HepG2 (cell line): ENCODE data around the gene WNT5B. TPM values are rescaled to one million over a fixed set of nuclear protein-coding genes. Genes with fewer than 3 reads are reported as not detected.

Experiments
- ERF ChIP-seq: IDR thresholded peaks from 2 replicates; pipeline ENCODE4 v1.6.1; 2018; ENCODE audit warnings: missing biosample characterization, missing genetic modification reagents
- GTF3A ChIP-seq: sonication (generic); formaldehyde crosslinking; conservative IDR thresholded peaks from 2 replicates; pipeline ENCODE4 v1.4.0; 2020; ENCODE audit warnings: mild to moderate bottlenecking, missing genetic modification reagents
- HOXA3 ChIP-seq: sonication (generic); formaldehyde crosslinking; IDR thresholded peaks from 2 replicates; pipeline ENCODE4 v1.5.0; 2020; ENCODE audit warnings: missing genetic modification reagents
- KDM5A ChIP-seq: fragments of 200-600 bp; sonication (generic); IDR thresholded peaks from 2 replicates; pipeline ENCODE4 v1.7.0; 2018; ENCODE audit warnings: antibody characterized with exemption, mild to moderate bottlenecking, low read length, borderline replicate concordance
- MXD4 ChIP-seq: IDR thresholded peaks from 2 replicates; pipeline ENCODE4 v1.6.1; 2016; ENCODE audit warnings: mild to moderate bottlenecking, missing biosample characterization, missing genetic modification reagents
- PAF1 ChIP-seq: IDR thresholded peaks from 2 replicates; pipeline ENCODE4 v1.6.1; 2016; ENCODE audit warnings: missing genetic modification reagents, missing compliant biosample characterization
- PAX8 ChIP-seq: sonication (generic); formaldehyde crosslinking; IDR thresholded peaks from 2 replicates; pipeline ENCODE4 v1.8.0; 2022; ENCODE audit warnings: mild to moderate bottlenecking, missing genetic modification reagents, borderline replicate concordance
- RFXANK ChIP-seq: IDR thresholded peaks from 2 replicates; pipeline ENCODE4 v1.6.1; 2016
- SATB2 ChIP-seq: sonication (generic); formaldehyde crosslinking; IDR thresholded peaks from 2 replicates; pipeline ENCODE4 v1.5.0; 2020; ENCODE audit warnings: missing genetic modification reagents
- TGIF2 ChIP-seq: IDR thresholded peaks from 2 replicates; pipeline ENCODE4 v1.6.1; 2016; ENCODE audit warnings: control low read depth, missing compliant biosample characterization
- TMF1 ChIP-seq: sonication (generic); formaldehyde crosslinking; IDR thresholded peaks from 2 replicates; pipeline ENCODE4 v1.8.1; 2022; ENCODE audit warnings: low read depth, missing genetic modification reagents
- TP53 ChIP-seq: sonication (generic); formaldehyde crosslinking; conservative IDR thresholded peaks from 2 replicates; pipeline ENCODE4 v1.4.0; 2020; ENCODE audit warnings: missing genetic modification reagents
- ZBTB43 ChIP-seq: sonication (generic); formaldehyde crosslinking; conservative IDR thresholded peaks from 2 replicates; pipeline ENCODE4 v1.4.0; 2020; ENCODE audit warnings: missing genetic modification reagents
- ZKSCAN8 ChIP-seq: IDR thresholded peaks from 2 replicates; pipeline ENCODE4 v1.6.1; 2016; ENCODE audit warnings: borderline replicate concordance, missing genetic modification reagents, missing compliant biosample characterization
- ZNF138 ChIP-seq: sonication (generic); formaldehyde crosslinking; IDR thresholded peaks from 2 replicates; pipeline ENCODE4 v1.5.0; 2020; ENCODE audit warnings: mild to moderate bottlenecking, low read depth, missing genetic modification reagents
- ZNF224 ChIP-seq: sonication (generic); formaldehyde crosslinking; IDR thresholded peaks from 2 replicates; pipeline ENCODE4 v1.5.0; 2020; ENCODE audit warnings: mild to moderate bottlenecking, missing genetic modification reagents
- ZNF296 ChIP-seq: sonication (generic); formaldehyde crosslinking; conservative IDR thresholded peaks from 2 replicates; pipeline ENCODE4 v1.5.0; 2020; ENCODE audit warnings: mild to moderate bottlenecking, missing genetic modification reagents
- ZNF460 ChIP-seq: sonication (generic); formaldehyde crosslinking; IDR thresholded peaks from 2 replicates; pipeline ENCODE4 v1.5.1; 2020; ENCODE audit warnings: missing genetic modification reagents, mild to moderate bottlenecking, borderline replicate concordance
- ZNF512B ChIP-seq: sonication (generic); formaldehyde crosslinking; IDR thresholded peaks from 2 replicates; pipeline ENCODE4 v1.5.1; 2020; ENCODE audit warnings: missing genetic modification reagents, mild to moderate bottlenecking, borderline replicate concordance
- polyA plus RNA-seq, 8 experiments: library from polyadenylated mRNA; depleted of rRNA in 3 of 8; stranded (reverse) in 7 of 8; unstranded in 1 of 8; fragments of >200 nt; fragmentation: Illumina TruSeq in 4 of 8; extraction: Trizol in 4 of 8; gene quantifications; 2 replicates each; pipeline versions ENCODE4 v1.2.1 to v1.2.3, GENCODE V29; 2011 to 2016; ENCODE audit warnings: low read depth in 4 of 8, missing spikeins in 1 of 8, mixed read lengths in 1 of 8; ENCODE audit not compliant: insufficient read depth in 1 of 8
- total RNA-seq, 5 experiments: library from RNA; depleted of rRNA; stranded (reverse); fragments of >200 nt; fragmentation: Illumina TruSeq; extraction: Trizol; gene quantifications; 2 replicates each; pipeline ENCODE4 v1.2.3, GENCODE V29; 2016; ENCODE audit warnings: low read depth in 1 of 5
- TF ChIP-seq, protein P1 (sequence below): sonication (generic); formaldehyde crosslinking; IDR thresholded peaks from 2 replicates; pipeline ENCODE4 v1.8.0; 2023; ENCODE audit warnings: mild to moderate bottlenecking, missing genetic modification reagents
- TF ChIP-seq, protein P2 (sequence below): IDR thresholded peaks from 2 replicates; pipeline ENCODE4 v1.6.1; 2016; ENCODE audit warnings: control low read depth
- TF ChIP-seq, protein P3 (sequence below): IDR thresholded peaks from 2 replicates; pipeline ENCODE4 v1.6.1; 2016; ENCODE audit warnings: missing compliant biosample characterization, missing genetic modification reagents, borderline replicate concordance

WNT5B gene
- total and polyA plus RNA-seq, 2 of the 13 experiments (the other 11 are each of a cell fraction or from before 2014, with no cell fraction given) = 0.04 TPM; not detected in 1

GRCh38 chr12:1660304-1661187 is 31.5 kb downstream of the WNT5B start (continued):
- peak; percentile 65; the same call in 1 of the 2 replicates for TF ChIP-seq HOXA3 (CRISPR knock-in tag)
- no peak for TF ChIP-seq KDM5A
- TF ChIP-seq TGIF2 = no peak
- TF ChIP-seq SATB2 (CRISPR knock-in tag) = no peak
- TF ChIP-seq ZNF296 (CRISPR knock-in tag) = no peak
- TF ChIP-seq RFXANK = no peak
- TF ChIP-seq PAX8 (CRISPR knock-in tag) = no peak
- TF ChIP-seq, protein P1, sequence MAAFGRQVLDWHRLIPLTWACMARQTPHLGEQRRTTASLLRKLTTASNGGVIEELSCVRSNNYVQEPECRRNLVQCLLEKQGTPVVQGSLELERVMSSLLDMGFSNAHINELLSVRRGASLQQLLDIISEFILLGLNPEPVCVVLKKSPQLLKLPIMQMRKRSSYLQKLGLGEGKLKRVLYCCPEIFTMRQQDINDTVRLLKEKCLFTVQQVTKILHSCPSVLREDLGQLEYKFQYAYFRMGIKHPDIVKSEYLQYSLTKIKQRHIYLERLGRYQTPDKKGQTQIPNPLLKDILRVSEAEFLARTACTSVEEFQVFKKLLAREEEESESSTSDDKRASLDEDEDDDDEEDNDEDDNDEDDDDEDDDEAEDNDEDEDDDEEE (CRISPR knock-in tag) = no peak
- TF ChIP-seq, protein P2, sequence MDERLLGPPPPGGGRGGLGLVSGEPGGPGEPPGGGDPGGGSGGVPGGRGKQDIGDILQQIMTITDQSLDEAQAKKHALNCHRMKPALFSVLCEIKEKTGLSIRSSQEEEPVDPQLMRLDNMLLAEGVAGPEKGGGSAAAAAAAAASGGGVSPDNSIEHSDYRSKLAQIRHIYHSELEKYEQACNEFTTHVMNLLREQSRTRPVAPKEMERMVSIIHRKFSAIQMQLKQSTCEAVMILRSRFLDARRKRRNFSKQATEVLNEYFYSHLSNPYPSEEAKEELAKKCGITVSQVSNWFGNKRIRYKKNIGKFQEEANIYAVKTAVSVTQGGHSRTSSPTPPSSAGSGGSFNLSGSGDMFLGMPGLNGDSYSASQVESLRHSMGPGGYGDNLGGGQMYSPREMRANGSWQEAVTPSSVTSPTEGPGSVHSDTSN (CRISPR knock-in tag) = no peak
- TF ChIP-seq ZNF460 (CRISPR knock-in tag) = no peak
- no peak for TF ChIP-seq TMF1 (CRISPR knock-in tag)
- TF ChIP-seq MXD4 (CRISPR knock-in tag) = peak; percentile 47; the same call in 1 of the 2 replicates
- TF ChIP-seq ZNF138 (CRISPR knock-in tag) = no peak
- TF ChIP-seq ZKSCAN8 = no peak
- TF ChIP-seq ERF (CRISPR knock-in tag) = 0 out of 2 replicates have a peak, but pooled peaks have one; percentile 44
- TF ChIP-seq ZNF224 (CRISPR knock-in tag) = no peak
- no peak for TF ChIP-seq ZNF512B (CRISPR knock-in tag)
- TF ChIP-seq, protein P3, sequence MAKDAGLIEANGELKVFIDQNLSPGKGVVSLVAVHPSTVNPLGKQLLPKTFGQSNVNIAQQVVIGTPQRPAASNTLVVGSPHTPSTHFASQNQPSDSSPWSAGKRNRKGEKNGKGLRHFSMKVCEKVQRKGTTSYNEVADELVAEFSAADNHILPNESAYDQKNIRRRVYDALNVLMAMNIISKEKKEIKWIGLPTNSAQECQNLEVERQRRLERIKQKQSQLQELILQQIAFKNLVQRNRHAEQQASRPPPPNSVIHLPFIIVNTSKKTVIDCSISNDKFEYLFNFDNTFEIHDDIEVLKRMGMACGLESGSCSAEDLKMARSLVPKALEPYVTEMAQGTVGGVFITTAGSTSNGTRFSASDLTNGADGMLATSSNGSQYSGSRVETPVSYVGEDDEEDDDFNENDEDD (CRISPR knock-in tag) = peak; percentile 51; the same call in 1 of the 2 replicates
- no peak for TF ChIP-seq PAF1 (CRISPR knock-in tag)
- no peak for TF ChIP-seq ZBTB43 (CRISPR knock-in tag)
- no peak for TF ChIP-seq TP53
- no peak for TF ChIP-seq GTF3A (CRISPR knock-in tag)
